NCI-H187 treated with DMSO at 0.1 percent for 48 hours (cell line): ENCODE measurements around the gene IMMP1L.
"Not testable (repeated sequence)": the region's sequence is repeated elsewhere in the genome, so short reads cannot be mapped to it uniquely, and the experiment has no call there.

Experiments
- DNase-seq: peaks from one replicate; lab custom pipeline; 2025; lab: John Stamatoyannopoulos, UW

Gene IMMP1L, protein sequence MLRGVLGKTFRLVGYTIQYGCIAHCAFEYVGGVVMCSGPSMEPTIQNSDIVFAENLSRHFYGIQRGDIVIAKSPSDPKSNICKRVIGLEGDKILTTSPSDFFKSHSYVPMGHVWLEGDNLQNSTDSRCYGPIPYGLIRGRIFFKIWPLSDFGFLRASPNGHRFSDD

DNA sequence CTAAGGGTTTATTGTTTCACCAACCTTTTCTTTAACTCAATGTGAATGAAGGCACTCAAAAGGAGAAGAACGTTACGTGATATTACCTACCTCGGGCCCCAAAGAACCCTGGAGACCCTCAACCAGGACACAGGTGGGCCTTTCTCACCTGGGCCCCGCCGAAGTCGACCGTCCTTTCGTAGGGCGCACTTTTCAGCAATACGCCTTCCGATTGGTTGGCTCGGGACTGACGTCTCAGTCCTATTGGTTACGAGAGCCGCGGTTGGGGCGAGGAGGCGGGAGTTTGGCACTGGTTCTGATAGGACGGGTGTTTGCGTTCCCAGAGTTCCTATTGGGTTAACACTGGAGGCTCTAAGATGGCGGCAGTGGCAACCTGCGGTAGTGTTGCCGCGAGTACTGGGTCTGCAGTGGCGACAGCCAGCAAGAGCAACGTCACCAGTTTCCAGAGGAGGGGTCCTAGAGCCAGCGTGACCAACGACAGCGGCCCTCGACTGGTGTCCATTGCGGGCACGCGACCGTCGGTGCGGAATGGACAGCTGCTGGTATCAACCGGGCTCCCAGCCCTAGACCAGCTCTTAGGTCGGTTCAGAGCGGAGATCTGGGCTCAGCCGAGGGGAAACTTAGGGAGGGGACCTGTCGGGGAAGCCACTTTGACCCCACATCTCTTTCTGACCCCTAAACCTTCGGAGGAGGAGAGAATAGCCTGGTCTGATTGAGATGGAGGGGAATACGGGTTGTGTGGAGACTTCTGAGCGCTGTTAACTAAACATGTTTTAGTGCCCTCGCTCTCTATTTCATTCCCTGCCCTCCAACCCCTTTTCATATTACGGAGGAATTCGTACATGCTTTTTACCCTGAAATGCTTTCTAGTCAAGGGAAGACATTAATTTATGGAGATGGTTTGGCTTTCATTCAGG lies at the start of gene IMMP1L, which contains the start of gene ELP4:
IMMP1L (minus strand) TSS at position 194 of the 917 bp plus-strand sequence. CDS start 46,346 bp downstream, outside the sequence.
ELP4 (plus strand) TSS at position 339 of the 917 bp plus-strand sequence; CDS start at position 357, 18 bp downstream.
- peak; percentile 99 for DNase-seq

DNA sequence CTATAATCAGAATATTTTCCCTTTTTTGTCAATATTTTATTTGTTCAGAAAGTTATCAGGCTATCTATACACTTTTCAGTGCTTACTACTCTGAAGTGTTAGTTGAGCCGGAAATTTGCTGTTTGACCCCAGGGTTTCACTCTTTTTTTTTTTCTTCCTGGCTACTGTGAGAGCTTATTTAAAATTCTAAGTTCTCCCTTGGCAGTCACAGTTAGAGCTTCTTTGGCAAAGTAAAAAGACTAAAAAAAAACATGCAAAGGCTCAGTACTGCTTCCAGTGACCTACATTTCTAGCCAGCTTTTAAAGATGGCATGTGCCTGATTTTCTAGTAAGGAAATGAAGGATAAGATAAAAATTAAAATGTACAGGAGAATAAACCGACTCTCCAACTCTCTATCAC lies 48.6 kb upstream of the IMMP1L start:
- DNase-seq = no peak

DNA sequence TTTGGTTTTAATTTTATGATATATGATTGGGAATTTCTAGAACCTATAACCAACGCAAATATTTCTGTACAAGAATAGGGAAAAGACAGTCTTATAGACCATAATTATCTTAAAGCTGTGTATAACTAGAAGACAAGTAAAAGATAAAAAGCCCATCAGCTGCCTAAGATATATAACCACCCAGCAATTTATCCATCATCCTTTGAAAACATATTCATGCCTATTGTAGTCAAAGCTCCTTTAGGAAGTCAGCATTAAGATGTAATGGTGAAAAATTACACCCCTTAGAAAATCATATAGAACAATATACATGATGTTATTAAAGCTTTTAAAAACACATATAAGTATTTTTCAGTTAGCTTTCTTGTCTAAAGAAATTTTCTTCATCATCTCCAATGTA lies 46.5 kb upstream of the IMMP1L start:
- no peak for DNase-seq

DNA sequence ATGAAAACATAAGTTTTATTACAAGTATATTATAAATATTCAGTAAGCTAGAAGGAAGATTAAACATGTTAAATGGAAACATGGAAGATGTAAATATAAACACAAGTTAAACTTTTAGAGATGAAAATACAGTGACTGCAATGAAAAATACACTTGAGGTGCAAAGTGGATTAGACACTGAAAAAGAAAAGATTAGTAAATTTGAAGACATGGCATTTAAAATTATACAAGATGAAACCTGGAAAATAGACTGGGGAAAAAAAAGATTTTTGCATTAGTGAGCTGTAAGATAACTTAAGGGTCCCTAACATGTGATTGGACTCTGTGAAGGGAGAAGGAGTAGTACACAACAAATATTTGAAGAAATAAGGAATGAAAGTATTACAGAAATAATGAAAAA lies 33.4 kb upstream of the IMMP1L start:
- no peak for DNase-seq

DNA sequence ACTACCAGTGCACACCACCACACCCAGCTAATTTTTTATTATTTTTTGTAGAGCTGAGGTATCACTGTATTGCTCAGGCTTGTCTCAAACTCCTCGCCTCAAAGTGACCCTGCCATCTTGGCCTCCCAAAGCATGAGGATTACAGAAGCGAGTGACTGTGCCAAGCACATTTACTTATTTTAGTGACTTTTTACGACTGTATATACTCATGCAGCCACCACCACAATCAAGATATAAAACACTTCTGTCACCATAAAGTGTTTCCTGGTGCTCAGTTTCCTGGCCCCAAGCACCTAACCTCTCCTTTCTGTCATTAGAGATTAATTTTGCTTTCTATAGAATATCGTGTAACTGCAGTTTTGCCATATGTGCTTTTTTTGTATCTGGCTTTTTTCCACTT lies 26.1 kb upstream of the IMMP1L start:
- DNase-seq = no peak

DNA sequence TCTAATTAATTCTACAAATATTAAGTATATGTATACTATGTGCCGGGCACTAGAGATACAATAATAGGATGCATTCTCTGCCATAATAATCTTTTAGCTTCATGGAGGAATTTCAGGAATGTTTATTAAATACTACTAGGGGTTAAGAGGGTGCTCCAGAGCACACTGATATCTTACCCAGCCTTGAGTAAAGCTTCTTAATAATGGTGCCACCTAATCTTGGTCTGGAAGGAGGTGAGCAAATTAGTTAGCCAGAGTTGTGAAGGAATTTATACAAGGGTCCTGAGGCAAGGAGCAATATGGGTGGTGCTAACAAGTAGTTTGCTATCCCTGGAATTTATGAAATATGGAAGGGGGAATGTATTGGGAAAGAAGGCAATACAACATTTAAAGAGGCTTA lies 21.9 kb upstream of the IMMP1L start:
- no peak for DNase-seq

DNA sequence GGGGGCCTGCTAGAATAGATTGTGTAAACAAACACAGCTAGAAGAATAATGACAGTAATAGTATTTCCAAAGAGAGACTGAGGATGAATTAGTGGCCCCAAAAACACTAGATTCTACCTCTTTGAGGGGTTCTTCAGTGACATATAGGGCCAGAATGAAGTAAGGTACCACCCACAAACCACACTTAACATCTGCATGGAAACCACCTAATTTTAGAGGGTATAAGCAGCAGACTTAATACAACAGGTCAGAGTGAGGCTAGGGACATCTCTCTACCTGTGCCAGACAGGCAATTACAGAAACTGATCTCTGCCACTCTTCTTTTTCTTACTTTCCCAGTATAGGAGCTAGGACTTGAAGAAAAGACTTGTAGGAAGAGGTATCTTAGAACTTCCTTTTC lies 20.3 kb upstream of the IMMP1L start:
- DNase-seq = no peak

DNA sequence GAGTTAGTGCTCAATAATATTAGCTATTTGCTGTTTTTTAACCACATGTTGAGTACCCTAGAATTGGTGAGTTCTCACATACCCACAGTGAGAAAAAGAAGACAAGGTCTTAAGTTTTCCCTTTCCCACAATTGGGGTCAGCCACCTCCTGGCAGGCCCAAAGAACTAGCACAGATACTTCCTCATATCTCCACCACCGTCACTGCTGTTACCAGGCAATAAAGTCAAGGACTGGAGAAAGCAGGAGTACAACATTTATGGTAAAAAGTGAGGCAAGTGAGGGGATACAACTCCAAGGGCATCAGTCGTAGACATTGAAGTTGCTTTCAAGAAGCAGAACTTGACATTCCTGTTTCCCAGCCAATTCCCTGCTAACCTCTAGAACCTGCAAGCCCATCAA lies 19.8 kb upstream of the IMMP1L start:
- DNase-seq = no peak

DNA sequence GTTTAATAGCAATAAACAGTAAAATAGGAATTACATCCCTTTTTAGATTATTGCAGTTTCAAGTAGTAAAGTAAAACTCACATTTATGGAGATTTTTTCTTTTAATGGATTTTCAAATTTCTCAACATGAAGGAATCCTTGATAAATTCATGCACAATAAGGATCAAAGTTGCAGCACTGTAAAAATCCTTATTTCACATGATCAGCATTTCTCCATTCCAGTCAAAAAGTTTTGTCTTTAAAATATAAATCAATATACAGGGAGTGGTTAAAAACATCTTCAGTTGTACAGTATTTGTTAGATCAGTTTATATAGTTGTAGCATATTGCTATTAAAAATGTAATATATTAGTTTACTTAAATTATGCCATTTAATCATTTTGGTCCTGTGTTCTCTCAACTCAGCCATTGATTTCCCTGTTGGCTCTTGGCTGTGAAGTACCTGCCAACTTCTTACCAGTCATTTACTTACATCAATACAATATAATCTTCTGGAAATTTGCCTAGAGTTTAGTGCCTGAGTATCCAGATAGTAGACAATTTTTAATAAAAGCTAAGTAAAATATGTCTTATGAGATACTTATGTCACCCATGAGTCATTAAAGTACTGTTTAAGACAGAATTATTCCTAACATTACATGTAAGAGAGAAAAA lies 12.2 kb upstream of the IMMP1L start:
- no peak for DNase-seq

DNA sequence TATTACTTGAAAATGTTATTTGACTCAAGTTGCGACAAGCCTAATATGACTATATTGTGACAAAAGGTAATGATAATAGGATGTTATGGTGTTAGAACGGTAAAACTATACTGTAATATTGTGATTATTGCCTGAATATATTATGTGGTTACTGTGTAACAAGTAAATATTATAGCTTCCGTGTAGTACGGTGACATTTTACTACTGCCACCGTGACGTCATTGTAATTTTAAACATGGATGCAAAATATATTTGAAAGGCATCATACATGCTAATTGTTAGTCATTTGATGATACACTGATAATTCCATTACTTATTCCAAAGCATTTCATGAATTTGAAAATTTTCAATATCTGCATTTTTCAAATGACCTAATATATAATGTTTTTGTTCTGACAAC lies 2.7 kb upstream of the IMMP1L start:
- DNase-seq = no peak

DNA sequence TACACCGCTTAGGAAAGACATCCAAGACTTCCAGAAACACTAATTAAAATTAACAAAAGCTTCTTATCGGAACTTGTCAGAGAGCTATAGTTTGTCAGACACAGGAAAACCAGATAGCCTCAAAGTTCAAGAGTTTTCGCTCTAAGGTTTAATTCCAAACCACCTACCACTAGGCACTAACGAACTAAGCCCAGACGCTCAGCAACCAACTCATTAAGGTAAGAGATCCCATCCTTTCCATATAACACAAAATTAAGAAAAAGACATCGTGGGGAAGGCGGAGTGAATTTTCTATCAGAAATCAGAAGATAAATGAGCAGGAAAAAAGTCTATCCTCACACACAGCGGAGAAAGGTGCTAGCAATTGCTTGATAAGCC lies 382 bp downstream of the IMMP1L start:
- DNase-seq = no peak

DNA sequence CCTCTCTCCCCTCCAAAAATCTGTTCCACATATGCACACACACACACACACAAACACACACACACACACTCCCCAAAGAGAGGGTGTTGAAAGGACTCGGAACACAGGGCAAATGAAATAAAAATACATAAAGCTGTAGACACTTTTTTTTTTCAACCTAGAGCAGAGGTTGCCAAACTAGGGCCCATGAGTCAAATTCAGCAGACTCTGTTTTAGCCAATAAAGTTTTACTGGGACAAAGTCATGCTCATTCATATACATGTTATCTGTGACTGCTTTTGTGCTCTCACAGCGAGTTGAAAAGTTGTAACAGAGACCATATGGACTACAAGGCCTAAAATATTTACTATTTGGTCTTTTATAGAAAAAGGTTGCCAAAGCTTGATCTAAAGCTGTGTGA lies 8.9 kb downstream of the IMMP1L start:
- no peak for DNase-seq

DNA sequence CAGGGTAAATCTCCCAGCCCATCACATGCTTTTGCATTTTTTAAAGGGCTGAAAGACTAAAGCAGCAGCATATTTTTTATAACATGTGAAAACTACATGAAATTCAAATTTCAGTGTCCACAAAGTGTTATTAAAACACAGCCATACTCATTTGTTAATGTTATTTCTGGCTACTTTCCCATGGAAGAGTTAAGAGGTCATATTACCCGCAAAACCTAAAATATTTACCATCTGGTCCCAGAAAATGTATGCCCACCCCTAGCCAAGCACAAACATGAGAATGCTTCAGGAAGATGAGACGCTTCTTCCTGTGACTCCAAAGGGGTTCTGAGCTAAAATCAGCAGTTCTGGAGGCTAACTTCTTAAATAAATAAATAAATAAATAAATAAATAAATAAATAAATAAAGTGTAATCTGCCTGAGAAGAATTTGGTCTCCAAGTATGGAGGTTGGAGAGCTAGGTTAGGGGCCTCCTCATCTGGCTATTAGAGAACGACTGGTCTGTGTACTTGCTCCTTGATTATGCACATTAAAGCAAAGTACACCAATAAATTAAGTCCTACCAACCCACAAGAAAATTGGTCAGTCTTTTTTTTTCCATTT lies 9.7 kb downstream of the IMMP1L start:
- DNase-seq = no peak

DNA sequence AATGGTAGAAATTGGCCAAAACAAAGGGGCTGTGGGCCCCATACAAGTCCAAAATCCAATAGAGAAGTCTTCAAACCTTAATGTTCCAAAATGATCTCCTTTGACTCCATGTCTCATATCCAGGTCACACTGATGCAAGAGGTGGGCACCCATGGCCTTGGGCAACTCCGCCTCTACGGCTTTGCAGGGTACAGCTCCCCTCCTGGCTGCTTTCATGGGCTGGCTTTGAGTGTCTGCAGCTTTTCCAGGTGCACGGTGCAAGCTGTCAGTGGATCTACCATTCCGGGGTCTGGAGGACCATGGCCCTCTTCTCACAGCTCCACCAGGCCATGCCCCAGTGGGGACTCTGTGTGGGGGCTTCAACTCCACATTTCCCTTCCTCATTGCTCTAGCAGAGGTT lies 15.7 kb downstream of the IMMP1L start:
- DNase-seq = not testable (repeated sequence)

DNA sequence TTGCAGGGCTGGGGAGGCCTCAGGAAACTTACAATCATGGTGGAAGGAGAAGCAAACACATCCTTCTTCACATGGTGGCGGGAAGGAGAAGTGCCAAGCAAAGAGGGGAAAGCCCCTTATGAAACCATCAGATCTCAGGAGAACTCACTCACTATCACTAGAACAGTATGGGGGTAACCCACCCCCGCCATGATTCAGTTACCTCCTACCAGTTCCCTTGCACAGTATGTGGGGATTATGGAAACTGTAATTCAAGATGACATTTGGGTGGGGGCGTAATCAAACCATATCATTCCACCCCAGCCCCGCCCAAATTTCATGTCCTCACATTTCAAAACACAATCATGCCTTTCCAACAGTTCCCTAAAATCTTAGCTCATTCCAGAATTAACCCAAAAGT lies 16.2 kb downstream of the IMMP1L start:
- no peak for DNase-seq

DNA sequence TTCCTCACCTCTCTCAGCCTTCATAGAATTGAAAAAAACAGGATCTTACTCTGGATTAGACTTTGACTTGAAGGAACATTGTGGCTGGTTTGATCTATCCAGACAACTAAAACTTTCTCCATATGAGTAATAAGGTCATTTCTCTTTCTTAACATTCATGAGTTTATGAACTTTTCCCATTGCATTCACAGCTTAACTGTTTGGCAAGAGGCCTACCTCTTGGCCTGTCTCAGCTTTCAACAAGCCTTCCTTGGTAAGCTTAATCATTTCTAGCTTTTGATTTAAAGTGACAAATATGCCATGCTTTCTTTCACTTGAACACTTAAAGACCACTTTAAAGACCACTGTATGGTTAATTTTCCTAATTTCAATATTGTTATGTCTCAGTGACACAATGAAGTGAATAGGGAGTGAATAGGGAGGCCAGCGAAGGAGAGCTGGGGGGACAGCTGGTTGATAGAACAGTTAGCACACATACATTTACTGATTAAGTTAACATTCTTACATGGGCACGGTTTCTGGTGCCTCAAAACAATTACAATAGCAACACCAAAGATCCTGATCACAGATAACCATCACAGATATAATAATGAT lies 17.0 kb downstream of the IMMP1L start:
- DNase-seq = no peak

DNA sequence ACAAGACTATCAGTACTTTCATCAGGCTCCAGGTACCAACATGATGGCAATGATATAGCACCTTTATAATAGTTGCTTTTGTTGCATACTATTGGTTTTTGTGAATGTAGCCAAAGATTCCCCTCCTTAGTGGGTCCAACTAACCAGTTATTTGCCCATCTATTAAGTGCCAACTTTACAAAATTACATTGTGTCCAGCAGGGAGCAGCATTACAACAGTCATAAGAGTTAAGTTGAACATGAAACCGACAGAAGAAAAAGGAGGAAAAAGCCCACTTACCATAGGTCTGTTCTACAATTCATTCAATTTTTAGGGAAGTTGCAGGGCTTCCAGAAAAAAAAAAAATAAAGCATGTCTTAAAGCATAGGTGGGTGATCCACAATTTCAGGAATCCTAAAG lies 21.6 kb downstream of the IMMP1L start:
- no peak for DNase-seq

DNA sequence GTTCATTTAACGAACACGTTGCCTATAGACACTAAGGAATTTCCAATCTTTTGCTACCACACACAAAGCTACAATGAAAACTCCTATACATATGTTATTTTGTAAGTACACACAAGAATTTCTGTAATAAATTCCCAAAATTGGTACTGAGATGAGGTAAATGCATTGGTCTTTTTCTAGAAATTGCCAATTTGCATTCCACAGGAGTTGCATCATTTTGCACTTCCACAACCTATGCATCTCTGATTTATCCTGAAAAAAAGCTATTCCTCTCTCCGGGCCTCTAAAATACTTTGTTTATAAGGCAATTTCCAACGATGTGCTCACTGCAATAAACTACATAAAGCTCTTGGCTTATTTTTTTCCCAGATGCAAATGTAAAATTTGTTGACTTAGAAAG lies 24.9 kb downstream of the IMMP1L start:
- DNase-seq = no peak

DNA sequence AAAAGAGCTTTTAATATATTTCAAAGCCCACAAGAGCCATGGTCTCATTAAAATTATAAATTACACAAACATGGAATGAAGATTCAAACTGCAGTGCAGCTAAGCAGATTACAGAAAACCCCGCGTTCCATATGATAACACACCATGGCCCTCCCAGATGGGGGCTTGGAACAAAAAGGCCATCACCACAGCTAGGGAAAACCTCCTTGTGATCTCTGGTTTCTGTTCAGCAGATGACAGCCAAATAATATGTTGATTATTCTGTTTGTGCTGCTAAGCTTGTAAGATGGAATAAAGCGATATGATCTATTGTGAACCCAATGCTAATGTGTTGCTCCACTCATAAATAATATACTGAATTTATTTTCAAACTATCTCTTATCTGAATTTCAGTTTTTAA lies 28.5 kb downstream of the IMMP1L start:
- DNase-seq = no peak

DNA sequence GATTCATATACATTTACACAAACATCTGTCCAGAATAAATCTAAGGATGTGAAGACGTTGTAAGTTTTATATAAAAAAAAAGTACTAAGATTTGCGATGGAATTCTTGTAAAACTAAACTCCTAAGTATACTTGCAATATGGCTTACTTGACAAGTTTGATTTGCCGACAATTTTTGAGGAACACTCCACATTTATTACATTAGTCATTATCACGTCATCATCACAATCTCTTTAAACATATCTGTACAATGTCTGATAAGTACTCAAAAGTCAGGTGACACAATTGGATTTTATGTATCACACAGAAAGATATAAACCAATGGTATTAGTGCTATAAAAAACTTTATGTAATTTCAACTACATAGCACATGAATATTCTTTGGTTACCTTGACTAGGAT lies 30.4 kb downstream of the IMMP1L start:
- DNase-seq = no peak

DNA sequence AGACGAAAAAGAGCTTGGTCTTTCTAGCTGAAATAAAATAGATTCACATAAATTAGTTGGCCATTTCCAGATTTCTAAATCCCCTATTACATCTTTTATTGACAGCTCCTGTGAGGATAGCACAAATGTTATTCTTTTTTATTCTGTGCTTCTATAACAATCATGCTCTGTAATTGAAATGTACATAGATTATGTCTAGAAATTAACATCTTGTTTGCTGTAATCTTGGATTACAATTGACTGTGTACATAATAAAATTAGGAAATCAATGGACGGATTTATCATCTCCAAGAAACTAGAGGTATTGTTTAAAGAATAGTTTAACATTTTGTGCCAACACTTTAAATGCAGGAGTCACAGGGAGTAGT lies 31.2 kb downstream of the IMMP1L start:
- DNase-seq = no peak

DNA sequence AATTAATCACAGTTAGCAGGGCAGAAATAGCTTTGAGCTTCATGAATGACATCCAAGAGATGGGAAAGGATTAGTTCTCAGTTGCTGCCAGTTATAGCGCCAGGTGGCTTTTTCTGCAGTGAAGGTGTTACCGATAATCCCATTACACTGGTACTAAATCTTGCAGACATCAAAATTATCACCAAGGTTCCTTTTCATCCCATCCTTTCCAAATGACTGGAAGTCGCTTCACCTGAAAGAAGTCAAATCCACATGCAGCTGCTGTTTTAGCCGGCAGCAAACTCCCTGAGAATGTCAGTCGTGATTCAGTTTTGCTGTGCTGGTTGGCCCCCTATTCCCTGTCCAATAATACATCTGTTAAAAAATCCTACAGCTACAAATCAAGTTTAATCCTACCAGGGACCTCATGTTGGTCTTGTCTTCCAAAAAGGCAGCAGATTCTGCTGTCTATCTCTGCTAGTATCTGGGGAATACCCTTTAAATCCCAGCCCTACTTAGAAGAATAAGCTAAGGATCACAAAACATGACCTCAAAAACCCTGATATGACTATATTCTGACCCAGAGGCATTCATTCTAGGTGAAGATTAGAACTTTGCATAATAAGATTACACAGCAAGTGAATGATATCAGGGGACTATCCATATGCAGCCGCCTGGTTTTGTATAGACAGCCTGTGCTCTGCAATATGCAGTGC lies 31.7 kb downstream of the IMMP1L start:
- DNase-seq = no peak
